ENCODE measurements around the gene TSPEAR. TPM values are rescaled to one million over a fixed set of nuclear protein-coding genes. Genes with fewer than 3 reads are reported as not detected.

TSPEAR gene
- total RNA-seq, 1 donor from 2014 or later: not detected

DNA sequence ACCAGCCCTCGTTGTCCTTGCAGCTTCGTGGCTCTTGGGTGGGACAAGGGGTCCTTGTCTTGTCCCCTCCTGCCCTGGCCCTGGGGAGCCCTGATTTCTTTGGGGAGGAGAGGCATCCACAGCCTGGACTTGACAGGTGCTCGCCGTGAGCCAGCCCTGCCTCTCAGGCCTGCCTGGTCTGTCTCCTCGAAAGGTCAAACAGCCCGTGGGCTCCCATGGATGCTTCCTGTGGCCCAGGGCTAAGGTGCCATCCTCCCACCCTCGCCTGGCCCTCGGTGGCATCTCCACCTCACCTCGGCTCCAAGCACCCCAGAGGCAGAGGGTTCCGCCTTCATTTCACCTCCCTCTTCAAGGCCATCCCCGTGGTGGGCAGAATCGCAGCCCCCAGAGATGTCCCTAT, 247.0 kb downstream of the TSPEAR start:
- Histone ChIP-seq H3K4me3 (ENCODE audit: low read depth, low read length) (no peak overlapping the region), H3K27me3 (ENCODE audit: control insufficient read depth, insufficient read depth, low read length) (peaks cover 8% of the 10 kb centered on the region), H3K36me3 (ENCODE audit: control insufficient read depth, insufficient read depth, low read length) (no peaks in the 10 kb centered on the region)
- TF ChIP-seq, protein P1, sequence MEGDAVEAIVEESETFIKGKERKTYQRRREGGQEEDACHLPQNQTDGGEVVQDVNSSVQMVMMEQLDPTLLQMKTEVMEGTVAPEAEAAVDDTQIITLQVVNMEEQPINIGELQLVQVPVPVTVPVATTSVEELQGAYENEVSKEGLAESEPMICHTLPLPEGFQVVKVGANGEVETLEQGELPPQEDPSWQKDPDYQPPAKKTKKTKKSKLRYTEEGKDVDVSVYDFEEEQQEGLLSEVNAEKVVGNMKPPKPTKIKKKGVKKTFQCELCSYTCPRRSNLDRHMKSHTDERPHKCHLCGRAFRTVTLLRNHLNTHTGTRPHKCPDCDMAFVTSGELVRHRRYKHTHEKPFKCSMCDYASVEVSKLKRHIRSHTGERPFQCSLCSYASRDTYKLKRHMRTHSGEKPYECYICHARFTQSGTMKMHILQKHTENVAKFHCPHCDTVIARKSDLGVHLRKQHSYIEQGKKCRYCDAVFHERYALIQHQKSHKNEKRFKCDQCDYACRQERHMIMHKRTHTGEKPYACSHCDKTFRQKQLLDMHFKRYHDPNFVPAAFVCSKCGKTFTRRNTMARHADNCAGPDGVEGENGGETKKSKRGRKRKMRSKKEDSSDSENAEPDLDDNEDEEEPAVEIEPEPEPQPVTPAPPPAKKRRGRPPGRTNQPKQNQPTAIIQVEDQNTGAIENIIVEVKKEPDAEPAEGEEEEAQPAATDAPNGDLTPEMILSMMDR (IDR thresholded peaks at IDR 0.05; ENCODE audit: insufficient read depth, low read length, poor library complexity, severe bottlenecking): no peak
- DNase-seq (ENCODE audit: low read depth): no peak

DNA sequence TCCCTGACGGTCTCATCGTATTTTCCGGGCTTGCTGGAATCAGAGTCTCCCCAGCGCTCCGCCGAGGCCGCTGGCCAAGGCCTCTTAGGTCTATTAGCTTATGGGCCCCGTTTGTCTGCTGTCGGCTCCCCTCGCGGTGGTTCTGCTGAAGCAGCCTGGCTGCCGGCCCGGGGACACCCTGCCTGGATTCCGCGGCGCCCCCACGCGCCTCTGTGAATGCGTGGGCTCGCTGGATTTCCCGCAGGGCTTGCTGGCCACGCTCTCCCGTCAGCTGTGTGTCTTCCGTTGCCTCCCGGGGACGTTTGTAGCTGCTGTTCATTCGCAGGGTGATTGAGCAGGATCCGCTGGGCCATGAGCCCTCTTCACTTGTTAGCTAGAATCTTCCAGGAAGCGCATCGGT, 247.6 kb downstream of the TSPEAR start:
- no peak for DNase-seq (ENCODE audit: low read depth)
- Histone ChIP-seq H3K36me3 (ENCODE audit: control insufficient read depth, insufficient read depth, low read length) (no peaks in the 10 kb centered on the region), H3K27me3 (ENCODE audit: control insufficient read depth, insufficient read depth, low read length) (peaks cover 8% of the 10 kb centered on the region), H3K4me3 (ENCODE audit: low read depth, low read length) (no peak overlapping the region)
- TF ChIP-seq, protein P1 (IDR thresholded peaks at IDR 0.05; ENCODE audit: insufficient read depth, low read length, poor library complexity, severe bottlenecking): no peak

DNA sequence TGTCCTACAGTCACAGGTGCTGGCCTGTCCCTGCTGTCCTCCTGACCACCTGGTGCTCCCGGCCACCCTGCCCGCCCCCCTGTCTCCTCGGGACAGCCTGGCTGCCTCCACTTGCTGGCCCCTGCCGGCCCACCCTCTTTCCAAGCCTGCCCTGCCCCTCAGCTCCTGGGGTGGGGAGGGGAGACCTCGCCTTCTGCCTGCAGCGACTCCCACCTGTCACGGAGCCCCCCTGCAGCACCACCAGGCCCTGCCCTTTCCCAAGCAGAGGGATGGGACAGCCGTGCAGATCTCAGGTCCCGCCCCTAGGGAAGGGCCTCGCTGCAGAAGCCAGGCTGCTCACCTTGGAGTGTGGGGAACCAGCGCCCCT, 248.6 kb downstream of the TSPEAR start:
- Histone ChIP-seq H3K27me3 (ENCODE audit: control insufficient read depth, insufficient read depth, low read length) (peaks cover 8% of the 10 kb centered on the region), H3K36me3 (ENCODE audit: control insufficient read depth, insufficient read depth, low read length) (no peaks in the 10 kb centered on the region), H3K4me3 (ENCODE audit: low read depth, low read length) (no peak overlapping the region)
- TF ChIP-seq, protein P1 (IDR thresholded peaks at IDR 0.05; ENCODE audit: insufficient read depth, low read length, poor library complexity, severe bottlenecking): no peak
- DNase-seq (ENCODE audit: low read depth): no peak

DNA sequence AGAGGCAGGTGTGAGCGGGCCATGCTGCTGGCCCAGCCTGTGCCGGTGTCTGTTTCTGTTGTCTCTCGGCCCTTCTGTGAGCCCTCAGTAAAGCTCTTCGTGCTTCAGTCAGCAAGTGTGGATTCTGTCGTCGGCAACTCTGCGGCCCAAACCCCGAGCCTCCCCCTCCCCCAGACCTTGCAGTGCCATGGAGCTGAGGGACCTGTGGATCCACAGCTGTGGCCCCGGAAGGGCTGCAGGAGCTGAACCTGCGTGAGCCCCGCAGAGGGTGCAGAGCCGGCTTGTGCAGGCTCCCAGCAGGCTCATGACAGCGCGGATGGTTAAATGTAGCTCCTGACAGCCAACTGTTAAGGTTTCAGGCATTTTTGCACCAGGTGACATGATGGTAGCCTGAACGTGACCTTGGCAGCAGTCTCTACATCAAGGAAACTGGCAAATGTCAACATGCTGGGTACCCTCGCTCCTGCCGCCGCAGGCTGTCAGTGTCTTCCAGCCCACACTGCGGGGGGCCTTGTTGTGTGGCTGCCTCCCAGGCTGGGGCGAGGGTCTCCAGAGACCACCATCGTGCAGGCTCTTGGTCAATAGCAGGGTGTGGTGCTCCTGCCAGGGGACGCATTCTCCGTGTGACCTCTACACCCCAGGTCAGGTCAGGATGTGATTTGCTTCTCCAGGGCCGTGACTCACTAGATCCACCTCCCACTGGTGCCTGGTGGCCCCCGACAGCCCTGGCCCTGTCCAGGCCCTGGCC, 249.1 kb downstream of the TSPEAR start:
- DNase-seq (ENCODE audit: low read depth): no peak
- no peaks in the 10 kb centered on the region for H3K36me3 ChIP-seq (ENCODE audit: control insufficient read depth, insufficient read depth, low read length)

DNA sequence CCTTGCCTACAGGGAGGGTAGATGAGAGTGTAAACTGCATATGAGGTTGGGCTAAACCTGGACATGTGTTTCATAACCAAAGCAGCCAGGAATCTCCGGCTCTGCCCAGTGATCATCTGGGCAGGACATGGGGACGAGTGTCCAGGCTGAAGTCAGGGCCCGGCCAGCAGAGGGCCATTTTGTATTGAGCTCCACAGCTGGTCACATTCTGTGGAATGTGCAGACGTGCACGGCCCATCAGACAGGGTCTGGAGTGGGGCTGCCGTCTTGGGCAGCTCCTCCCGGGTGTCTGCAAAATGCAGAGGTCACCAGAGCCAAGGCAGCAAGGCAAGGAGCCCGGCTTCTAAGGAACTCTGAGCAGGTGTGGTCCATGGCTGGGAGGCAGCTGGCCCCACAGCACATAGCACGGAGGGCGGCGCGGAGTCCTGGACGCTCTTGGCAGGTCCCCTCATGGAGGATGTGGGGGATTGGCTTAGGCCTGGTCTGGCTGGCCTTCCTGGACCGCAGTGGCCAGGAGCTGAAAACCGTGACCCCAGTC, 249.8 kb downstream of the TSPEAR start:
- TF ChIP-seq, protein P1 (IDR thresholded peaks at IDR 0.05; ENCODE audit: insufficient read depth, low read length, poor library complexity, severe bottlenecking): no peak
- H3K36me3 ChIP-seq (ENCODE audit: control insufficient read depth, insufficient read depth, low read length): no peaks in the 10 kb centered on the region
- H3K27me3 ChIP-seq (ENCODE audit: control insufficient read depth, insufficient read depth, low read length): peaks cover 11% of the 10 kb centered on the region
- no peak overlapping the region for H3K4me3 ChIP-seq (ENCODE audit: low read depth, low read length)
- DNase-seq (ENCODE audit: low read depth): no peak

More for the DNA sequence above, 249.1 kb downstream of the TSPEAR start:
- TF ChIP-seq, protein P1 (IDR thresholded peaks at IDR 0.05; ENCODE audit: insufficient read depth, low read length, poor library complexity, severe bottlenecking): no peak
- peaks cover 8% of the 10 kb centered on the region for H3K27me3 ChIP-seq (ENCODE audit: control insufficient read depth, insufficient read depth, low read length)
- H3K4me3 ChIP-seq (ENCODE audit: low read depth, low read length): no peak overlapping the region

DNA sequence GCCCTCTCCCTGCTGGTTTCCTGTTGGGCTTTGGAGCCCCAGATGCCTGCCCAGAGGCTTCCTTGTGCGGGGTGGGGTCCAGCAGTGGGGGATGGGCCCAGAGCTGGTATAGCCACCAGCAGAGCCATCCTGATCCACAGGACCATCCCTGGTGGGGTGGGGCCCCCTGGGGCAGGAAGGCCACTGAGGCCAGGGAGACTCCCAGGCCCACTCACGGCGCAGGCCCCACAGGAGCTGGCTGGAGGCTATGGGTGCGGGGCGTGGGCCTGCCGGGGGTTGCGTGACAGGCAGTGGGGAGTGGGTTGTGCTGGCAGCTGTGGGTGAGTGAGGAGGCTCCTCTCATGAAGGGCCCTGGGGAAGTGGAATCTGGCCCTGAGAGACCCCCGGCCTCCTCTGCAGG, 250.4 kb downstream of the TSPEAR start:
- Histone ChIP-seq H3K36me3 (ENCODE audit: control insufficient read depth, insufficient read depth, low read length) (no peaks in the 10 kb centered on the region), H3K4me3 (ENCODE audit: low read depth, low read length) (no peak overlapping the region), H3K27me3 (ENCODE audit: control insufficient read depth, insufficient read depth, low read length) (peaks cover 16% of the 10 kb centered on the region)
- TF ChIP-seq, protein P1 (IDR thresholded peaks at IDR 0.05; ENCODE audit: insufficient read depth, low read length, poor library complexity, severe bottlenecking): no peak
- no peak for DNase-seq (ENCODE audit: low read depth)

Data from kidney epithelial cell (primary cell).